Stimulated activated naive CD8-positive, alpha-beta T cell treated with anti-CD3 and anti-CD28 coated beads, Interleukin-15, amount 100 ng/mL, for 72 hours (primary cell): ENCODE data around the gene CTDNEP1.

ENCODE experiments used
- ATAC-seq: fragments of 150-1000 bp; cut with Tn5 transposase; 2 replicates; pipeline ENCODE4 v1.10.0; 2021; ENCODE audit warnings: mild to moderate bottlenecking, moderate library complexity
- DNase-seq, 2 donors: peaks; one replicate each; pipeline ENCODE4 v3.0.0; 2021 to 2022
- H3K27ac Mint-ChIP-seq, 2 donors: one replicate each; pipeline ENCODE4 v1.8.0; 2022; ENCODE audit warnings: mild to moderate bottlenecking in 2 of 2, mixed read lengths in 2 of 2, moderate library complexity in 2 of 2
- H3K27me3 Mint-ChIP-seq: one replicate; pipeline ENCODE4 v1.8.0; 2022; ENCODE audit warnings: mixed read lengths
- H3K4me1 Mint-ChIP-seq: one replicate; pipeline ENCODE4 v1.8.0; 2022; ENCODE audit warnings: mild to moderate bottlenecking, mixed read lengths
- H3K4me3 Mint-ChIP-seq, 2 donors: one replicate each; pipeline ENCODE4 v1.8.0; 2022; ENCODE audit warnings: mild to moderate bottlenecking in 2 of 2, mixed read lengths in 2 of 2, moderate library complexity in 1 of 2
- H3K9me3 Mint-ChIP-seq, 2 donors: one replicate each; pipeline ENCODE4 v1.8.0; 2022; ENCODE audit warnings: mixed read lengths in 2 of 2

CTDNEP1 gene

GRCh38 chr17:7251661-7252175, at the start of gene CTDNEP1:
Gene CTDNEP1, minus strand, starts transcription at chr17:7251734. Its CDS starts 438 bp downstream, at chr17:7251296.
- peak within 1 kb of the TSS; percentile 98 to 100 for H3K27ac Mint-ChIP-seq
- ATAC-seq (peak; percentile 96), DNase-seq (peak; percentile 99 to 100)
- H3K9me3 Mint-ChIP-seq = no peaks in the 10 kb centered on the region
- no peaks in the 10 kb centered on the region for H3K27me3 Mint-ChIP-seq
- peak within 1 kb of the TSS; percentile 94 to 99 for H3K4me3 Mint-ChIP-seq
- H3K4me1 Mint-ChIP-seq = peaks cover 54% of the 10 kb centered on the region

- H3K4me3 Mint-ChIP-seq = peak overlapping the region; percentile 91 to 95
- ATAC-seq = peak; percentile 16
- H3K27ac Mint-ChIP-seq = no peak overlapping the region
- peaks cover 45% of the 10 kb centered on the region for H3K27me3 Mint-ChIP-seq
- DNase-seq = peak; percentile 65 to 71
- H3K9me3 Mint-ChIP-seq = no peaks in the 10 kb centered on the region
- peaks cover 32% of the 10 kb centered on the region for H3K4me1 Mint-ChIP-seq
Observed at GRCh38 chr17:7296189-7296861, 44.8 kb upstream of the CTDNEP1 start.

GRCh38 chr17:7295230-7296180, 44.0 kb upstream of the CTDNEP1 start:
- H3K27ac Mint-ChIP-seq = no peak overlapping the region
- no peak for DNase-seq

GRCh38 chr17:7294614-7295153, 43.1 kb upstream of the CTDNEP1 start, which contains the start of gene YBX2:
Gene YBX2, minus strand, starts transcription at chr17:7294639. Its CDS starts 139 bp downstream, at chr17:7294500.
- Mint-ChIP-seq H3K4me3 (peak within 1 kb of the TSS; percentile 91 to 95), H3K9me3 (no peaks in the 10 kb centered on the region), H3K4me1 (peaks cover 32% of the 10 kb centered on the region), H3K27ac (no peak within 1 kb of the TSS), H3K27me3 (peaks cover 48% of the 10 kb centered on the region)
- peak; percentile 89 for ATAC-seq
- peak; percentile 86 to 88 for DNase-seq

More at GRCh38 chr17:7295230-7296180, 44.0 kb upstream of the CTDNEP1 start:
- H3K27me3 Mint-ChIP-seq = peaks cover 48% of the 10 kb centered on the region
- H3K9me3 Mint-ChIP-seq = no peaks in the 10 kb centered on the region
- no peak for ATAC-seq
- H3K4me1 Mint-ChIP-seq = peaks cover 32% of the 10 kb centered on the region
- H3K4me3 Mint-ChIP-seq = peak overlapping the region; percentile 91 to 95

- Mint-ChIP-seq H3K4me3 (peak overlapping the region; percentile 91 to 95), H3K9me3 (no peaks in the 10 kb centered on the region), H3K27me3 (peaks cover 48% of the 10 kb centered on the region), H3K27ac (no peak overlapping the region), H3K4me1 (peaks cover 32% of the 10 kb centered on the region)
- DNase-seq (no peak), ATAC-seq (peak; percentile 1)
Observed at GRCh38 chr17:7293816-7294613, 42.5 kb upstream of the CTDNEP1 start.

GRCh38 chr17:7293159-7293558, 41.6 kb upstream of the CTDNEP1 start:
- ATAC-seq = no peak
- peak overlapping the region in 1 of 2 donors; percentile 67 for H3K4me3 Mint-ChIP-seq
- peaks cover 48% of the 10 kb centered on the region for H3K27me3 Mint-ChIP-seq
- H3K4me1 Mint-ChIP-seq = peaks cover 32% of the 10 kb centered on the region
- H3K27ac Mint-ChIP-seq = no peak overlapping the region
- no peaks in the 10 kb centered on the region for H3K9me3 Mint-ChIP-seq
- DNase-seq = no peak

GRCh38 chr17:7292729-7293128, 41.2 kb upstream of the CTDNEP1 start:
- Mint-ChIP-seq H3K4me3 (no peak overlapping the region), H3K27me3 (peaks cover 53% of the 10 kb centered on the region)

GRCh38 chr17:7292194-7292593, 40.7 kb upstream of the CTDNEP1 start:
- H3K4me3 Mint-ChIP-seq = no peak overlapping the region
- peaks cover 32% of the 10 kb centered on the region for H3K4me1 Mint-ChIP-seq
- no peaks in the 10 kb centered on the region for H3K9me3 Mint-ChIP-seq
- H3K27me3 Mint-ChIP-seq = peaks cover 58% of the 10 kb centered on the region
- no peak overlapping the region for H3K27ac Mint-ChIP-seq
- DNase-seq = no peak
- no peak for ATAC-seq

More at GRCh38 chr17:7292729-7293128, 41.2 kb upstream of the CTDNEP1 start:
- Mint-ChIP-seq H3K9me3 (no peaks in the 10 kb centered on the region), H3K27ac (no peak overlapping the region), H3K4me1 (peaks cover 32% of the 10 kb centered on the region)
- no peak for DNase-seq
- no peak for ATAC-seq

GRCh38 chr17:7290685-7291084, 39.2 kb upstream of the CTDNEP1 start:
- H3K4me3 Mint-ChIP-seq = no peak overlapping the region

GRCh38 chr17:7290166-7290565, 38.6 kb upstream of the CTDNEP1 start:
- Mint-ChIP-seq H3K27ac (no peak overlapping the region), H3K4me3 (no peak overlapping the region), H3K9me3 (no peaks in the 10 kb centered on the region), H3K4me1 (peaks cover 14% of the 10 kb centered on the region), H3K27me3 (peaks cover 40% of the 10 kb centered on the region)
- ATAC-seq (no peak), DNase-seq (no peak)

More at GRCh38 chr17:7290685-7291084, 39.2 kb upstream of the CTDNEP1 start:
- no peak for ATAC-seq
- H3K9me3 Mint-ChIP-seq = no peaks in the 10 kb centered on the region
- no peak overlapping the region for H3K27ac Mint-ChIP-seq
- H3K27me3 Mint-ChIP-seq = peaks cover 46% of the 10 kb centered on the region
- H3K4me1 Mint-ChIP-seq = peaks cover 19% of the 10 kb centered on the region
- no peak for DNase-seq

- H3K9me3 Mint-ChIP-seq = no peaks in the 10 kb centered on the region
- peaks cover 9% of the 10 kb centered on the region for H3K4me1 Mint-ChIP-seq
- H3K4me3 Mint-ChIP-seq = no peak overlapping the region
- no peak overlapping the region for H3K27ac Mint-ChIP-seq
- DNase-seq (no peak), ATAC-seq (no peak)
- peaks cover 38% of the 10 kb centered on the region for H3K27me3 Mint-ChIP-seq
Observed at GRCh38 chr17:7289256-7290032, 37.9 kb upstream of the CTDNEP1 start.

GRCh38 chr17:7285679-7286078, 34.1 kb upstream of the CTDNEP1 start:
- H3K9me3 Mint-ChIP-seq = no peaks in the 10 kb centered on the region
- peaks cover 45% of the 10 kb centered on the region for H3K27me3 Mint-ChIP-seq
- peaks cover 31% of the 10 kb centered on the region for H3K4me1 Mint-ChIP-seq
- no peak for DNase-seq
- H3K27ac Mint-ChIP-seq = peak overlapping the region in 1 of 2 donors; percentile 22
- no peak overlapping the region for H3K4me3 Mint-ChIP-seq
- no peak for ATAC-seq

- Mint-ChIP-seq H3K27ac (no peak overlapping the region), H3K4me1 (peaks cover 39% of the 10 kb centered on the region), H3K9me3 (no peaks in the 10 kb centered on the region), H3K4me3 (no peak overlapping the region), H3K27me3 (peaks cover 51% of the 10 kb centered on the region)
- DNase-seq (no peak), ATAC-seq (no peak)
Observed at GRCh38 chr17:7284911-7285310, 33.4 kb upstream of the CTDNEP1 start.
